HCT116 (cell line): Measurements from ENCODE around the gene AOPEP. TPM values are rescaled to one million over a fixed set of nuclear protein-coding genes. Genes with fewer than 3 reads are reported as not detected.

ENCODE experiments used
- ATAC-seq: fragments of 200-7000 bp; cut with Tn5 transposase; 2 replicates; pipeline ENCODE4 v1.9.1; 2020; ENCODE audit warnings: mild to moderate bottlenecking, moderate library complexity
- BruUV-seq: library from RNA; stranded (reverse); fragments of 400-500 nt; replicated peaks from 2 replicates; lab custom pipeline; 2021; lab: Mats Ljungman, UMichigan
- CTCF ChIA-PET: fragments of 300-600 bp; sonication (Branson Sonifier 250); formaldehyde crosslinking; loops from one replicate; lab custom pipeline; 2021; ENCODE audit warnings: antibody characterized with exemption; lab: Charles Lee
- POLR2A ChIA-PET: fragments of 300-600, 350-600 bp; sonication (Branson Sonifier 250); formaldehyde crosslinking; loops from one replicate; lab custom pipeline; 2021; ENCODE audit warnings: antibody characterized with exemption; lab: Charles Lee
- RAD21 ChIA-PET, 2 experiments: fragments of 300-600 bp; sonication (Branson Sonifier 250); formaldehyde crosslinking; loops; one replicate each; lab custom pipeline; 2023; ENCODE audit warnings: low total read pairs in 2 of 2; ENCODE audit not compliant: uncharacterized antibody in 2 of 2, unreplicated experiment in 2 of 2, low non-redundant PET in 1 of 2; lab: Charles Lee
- DNase-seq: peaks from one replicate; pipeline ENCODE4 v3.0.0-alpha.2; 2010; ENCODE audit warnings: low read depth, low spot score
- H2AFZ ChIP-seq: fragments of 200-600 bp; shearing (Covaris generic), sonication (generic); 2 replicates; pipeline ENCODE4 v1.6.1; 2017; ENCODE audit warnings: low read depth, mixed run types, mixed read lengths, antibody characterized with exemption, low read length; ENCODE audit not compliant: poor library complexity, severe bottlenecking
- H3K27ac ChIP-seq: 2 replicates; pipeline ENCODE4 v1.5.1; 2012; ENCODE audit warnings: low read depth, low read length
- H3K27me3 ChIP-seq: fragments of 200-600 bp; sonication (generic); 2 replicates; pipeline ENCODE4 v1.6.1; 2016; ENCODE audit warnings: mixed run types, low read length, mixed read lengths; ENCODE audit not compliant: insufficient read depth
- H3K36me3 ChIP-seq, 2 experiments: fragments of 200-500 bp in 1 of 2; fragments of 200-600 bp in 1 of 2; sonication (Bioruptor generic) in 1 of 2; sonication (generic) in 1 of 2; 2 replicates each; pipeline versions ENCODE4 v1.5.1 to v1.6.1; 2014 to 2016; ENCODE audit warnings: low read length in 2 of 2, inconsistent platforms in 1 of 2, mixed read lengths in 1 of 2, mixed run types in 1 of 2; ENCODE audit not compliant: insufficient read depth in 2 of 2, control insufficient read depth in 1 of 2
- H3K4me1 ChIP-seq, 2 experiments: fragments of 200-600 bp in 1 of 2; sonication (generic) in 1 of 2; 2 replicates each; pipeline versions ENCODE4 v1.5.1 to v1.6.1; 2012 to 2017; ENCODE audit warnings: low read length in 2 of 2, inconsistent platforms in 1 of 2, mild to moderate bottlenecking in 1 of 2, mixed read lengths in 1 of 2, mixed run types in 1 of 2, moderate library complexity in 1 of 2; ENCODE audit not compliant: insufficient read depth in 2 of 2, control insufficient read depth in 1 of 2
- H3K4me2 ChIP-seq: fragments of 200-600 bp; sonication (generic); 2 replicates; pipeline ENCODE4 v1.6.1; 2017; ENCODE audit warnings: mixed run types, low read length, mixed read lengths
- H3K4me3 ChIP-seq, 2 experiments: fragments of 200-600 bp in 1 of 2; sonication (generic) in 1 of 2; replicated peaks in 1 of 2; 2 replicates each; pipeline ENCODE4 v1.5.1; 2011 to 2016; ENCODE audit warnings: low read length in 2 of 2, control low read depth in 1 of 2, low read depth in 1 of 2, mild to moderate bottlenecking in 1 of 2, mixed read lengths in 1 of 2, mixed run types in 1 of 2
- H3K79me2 ChIP-seq: fragments of 200-600 bp; sonication (generic); 2 replicates; pipeline ENCODE4 v1.6.1; 2017; ENCODE audit warnings: mild to moderate bottlenecking, mixed run types, low read length, moderate library complexity, mixed read lengths; ENCODE audit not compliant: insufficient read depth
- H3K9ac ChIP-seq: fragments of 200-600 bp; sonication (generic); 2 replicates; pipeline ENCODE4 v1.6.1; 2016; ENCODE audit warnings: low read length, mixed read lengths
- H3K9me2 ChIP-seq: fragments of 200-600 bp; sonication (generic), shearing (Covaris generic); 2 replicates; pipeline ENCODE4 v1.6.1; 2017; ENCODE audit warnings: mixed run types, mild to moderate bottlenecking, moderate library complexity; ENCODE audit not compliant: insufficient read depth
- H3K9me3 ChIP-seq, 2 experiments: fragments of 200-500 bp in 1 of 2; fragments of 200-600 bp in 1 of 2; sonication (Bioruptor generic) in 1 of 2; sonication (generic) in 1 of 2; 2 replicates each; pipeline ENCODE4 v1.6.1; 2014 to 2017; ENCODE audit warnings: low read length in 2 of 2, mixed read lengths in 2 of 2, inconsistent platforms in 1 of 2, low read depth in 1 of 2, mild to moderate bottlenecking in 1 of 2, mixed run types in 1 of 2, moderate library complexity in 1 of 2; ENCODE audit not compliant: control insufficient read depth in 1 of 2, insufficient read depth in 1 of 2
- H4K20me1 ChIP-seq: fragments of 200-600 bp; sonication (generic), shearing (Covaris generic); 2 replicates; pipeline ENCODE4 v1.6.1; 2017; ENCODE audit warnings: mixed run types, mild to moderate bottlenecking, moderate library complexity; ENCODE audit not compliant: insufficient read depth
- ATF3 ChIP-seq: IDR thresholded peaks from 2 replicates; pipeline ENCODE4 v1.6.1; 2012
- CBX3 ChIP-seq: IDR thresholded peaks from 2 replicates; pipeline ENCODE4 v1.6.1; 2012; ENCODE audit warnings: low read depth
- CEBPB ChIP-seq: IDR thresholded peaks from 2 replicates; pipeline ENCODE4 v1.6.1; 2012; ENCODE audit warnings: low read depth
- ELF1 ChIP-seq: IDR thresholded peaks from 2 replicates; pipeline ENCODE4 v1.6.1; 2012; ENCODE audit warnings: low read depth, borderline replicate concordance
- EZH2phosphoT487 ChIP-seq: fragments of 200-600 bp; IDR thresholded peaks from 2 replicates; pipeline ENCODE4 v1.6.1; 2018; ENCODE audit warnings: antibody characterized with exemption, borderline replicate concordance
- MAX ChIP-seq: IDR thresholded peaks from 2 replicates; pipeline ENCODE4 v1.6.1; 2012
- POLR2A ChIP-seq: IDR thresholded peaks from 2 replicates; pipeline ENCODE4 v1.7.0; 2011; ENCODE audit warnings: borderline replicate concordance; ENCODE audit not compliant: insufficient read depth, insufficient read length; ENCODE audit errors: extremely low read depth
- RAD21 ChIP-seq: IDR thresholded peaks from 2 replicates; pipeline ENCODE4 v1.6.1; 2012; ENCODE audit warnings: low read depth, mild to moderate bottlenecking
- REST ChIP-seq: IDR thresholded peaks from 2 replicates; pipeline ENCODE4 v1.6.1; 2012; ENCODE audit warnings: low read depth
- SP1 ChIP-seq: IDR thresholded peaks from 2 replicates; pipeline ENCODE4 v1.6.1; 2012; ENCODE audit warnings: low read depth
- SRF ChIP-seq: IDR thresholded peaks from 2 replicates; pipeline ENCODE4 v1.6.1; 2012; ENCODE audit warnings: low read depth
- TCF7L2 ChIP-seq: IDR thresholded peaks from 2 replicates; pipeline ENCODE4 v1.7.0; 2011; ENCODE audit warnings: borderline replicate concordance, inconsistent platforms; ENCODE audit not compliant: insufficient read depth, insufficient read length; ENCODE audit errors: extremely low read depth
- YY1 ChIP-seq: IDR thresholded peaks from 2 replicates; pipeline ENCODE4 v1.6.1; 2011; ENCODE audit warnings: low read length, low read depth, moderate library complexity, mild to moderate bottlenecking; ENCODE audit not compliant: insufficient replicate concordance; ENCODE audit errors: extremely low read depth
- ZBTB33 ChIP-seq: IDR thresholded peaks from 2 replicates; pipeline ENCODE4 v1.6.1; 2011; ENCODE audit warnings: mild to moderate bottlenecking, low read length, moderate library complexity; ENCODE audit not compliant: insufficient replicate concordance; ENCODE audit errors: extremely low read depth
- ZFX ChIP-seq: fragments of 450-650 bp; IDR thresholded peaks from 2 replicates; pipeline ENCODE4 v1.6.1; 2017
- ZNF274 ChIP-seq: fragments of 200-500 bp; sonication (Bioruptor generic); IDR thresholded peaks from 2 replicates; pipeline ENCODE4 v1.6.1; 2014; ENCODE audit warnings: mild to moderate bottlenecking, low read depth, low read length, inconsistent platforms
- intact Hi-C: fragments of 100-400 bp; cut with micrococcal nuclease; formaldehyde crosslinking; loops from 2 replicates; pipeline ENCODE4 v1.10.0; 2022
- total RNA-seq: library from RNA; stranded (reverse); gene quantifications from one replicate; pipeline ENCODE4 v1.2.1, GENCODE V29; 2021; ENCODE audit not compliant: unreplicated experiment

Gene AOPEP
- total RNA-seq, 1 experiment from 2014 or later: 15.1 TPM

- ChIA-PET RAD21 (no interaction called here), CTCF (no interaction called here), POLR2A (no interaction called here)
- Histone ChIP-seq H3K9me2 (no peaks in the 10 kb centered on the region), H3K9ac (no peak overlapping the region), H3K27me3 (no peaks in the 10 kb centered on the region), H3K27ac (no peak overlapping the region), H3K79me2 (peaks cover 20% of the 10 kb centered on the region), H4K20me1 (no peaks in the 10 kb centered on the region), H2AFZ (no peak overlapping the region), H3K4me1 (no peaks in the 10 kb centered on the region), H3K9me3 (no peaks in the 10 kb centered on the region), H3K4me3 (no peak overlapping the region), H3K4me2 (no peak overlapping the region), H3K36me3 (no peaks in the 10 kb centered on the region)
- no peak for TF ChIP-seq ZNF274
- no peak for TF ChIP-seq POLR2A
- TF ChIP-seq ZFX: no peak
- no peak for TF ChIP-seq SP1
- no peak for TF ChIP-seq TCF7L2
- TF ChIP-seq MAX: no peak
- no peak for TF ChIP-seq CBX3
- TF ChIP-seq CEBPB: no peak
- TF ChIP-seq SRF: no peak
- no peak for TF ChIP-seq RAD21
- no peak for TF ChIP-seq ZBTB33
- TF ChIP-seq EZH2phosphoT487: no peak
- no peak for TF ChIP-seq ELF1
- no peak for TF ChIP-seq REST
- no peak for TF ChIP-seq YY1
- no peak for TF ChIP-seq ATF3
- intact Hi-C loops: no loop called here
- ATAC-seq (no peak), DNase-seq (no peak)
- no TSS peak for BruUV-seq
Observed at GRCh38 chr9:94741866-94742265, 15.4 kb downstream of the AOPEP start.
